Cardiac muscle cell (in vitro differentiated cells and primary cell): ENCODE measurements around the gene YWHAH. TPM values are rescaled to one million over a fixed set of nuclear protein-coding genes. Genes with fewer than 3 reads are reported as not detected.

Source experiments
- DNase-seq, 2 donors: peaks; one replicate each; pipeline versions ENCODE4 v3.0.0 to v3.0.0-alpha.2; 2010 to 2017; ENCODE audit warnings: low read depth in 1 of 2, low spot score in 1 of 2
- H3K27ac ChIP-seq: fragments of 200-600 bp; sonication (generic); 2 replicates; pipeline ENCODE4 v1.5.1; 2016
- H3K27me3 ChIP-seq: fragments of 200-600 bp; sonication (generic); 2 replicates; pipeline ENCODE4 v1.6.0; 2016; ENCODE audit warnings: control low read depth
- H3K36me3 ChIP-seq: fragments of 200-600 bp; sonication (generic); 2 replicates; pipeline ENCODE4 v1.5.1; 2016; ENCODE audit warnings: control low read depth
- H3K4me1 ChIP-seq: fragments of 200-600 bp; sonication (generic); 2 replicates; pipeline ENCODE4 v1.8.1; 2017; ENCODE audit warnings: low read depth, mild to moderate bottlenecking, mixed run types
- H3K4me3 ChIP-seq: fragments of 200-600 bp; sonication (generic); 2 replicates; pipeline ENCODE4 v1.5.1; 2016; ENCODE audit warnings: mild to moderate bottlenecking
- H3K9me3 ChIP-seq: fragments of 200-600 bp; sonication (generic); 2 replicates; pipeline ENCODE4 v1.5.1; 2017; ENCODE audit warnings: low read depth, mild to moderate bottlenecking, control low read depth
- CTCF ChIP-seq: IDR thresholded peaks from 2 replicates; pipeline ENCODE4 v1.5.1; 2012; ENCODE audit warnings: low read depth, mild to moderate bottlenecking, low read length
- polyA plus RNA-seq: library from polyadenylated mRNA; unstranded; fragments of >200 nt; fragmentation: Nextera tagmentation; extraction: Ambion mirVana; gene quantifications from 2 replicates; pipeline ENCODE4 v1.2.1, GENCODE V29; 2016
- total RNA-seq: library from RNA; depleted of rRNA; stranded (reverse); fragments of >200 nt; gene quantifications from 2 replicates; pipeline ENCODE4 v1.2.3, GENCODE V29; 2016

YWHAH gene
- total and polyA plus RNA-seq, 2 experiments from 2014 or later, result 70.8 to 143 TPM

GRCh38 chr22:31929167-31929930 lies 15.0 kb upstream of the YWHAH start:
- Histone ChIP-seq H3K4me1 (no peaks in the 10 kb centered on the region), H3K27me3 (no peaks in the 10 kb centered on the region), H3K36me3 (no peaks in the 10 kb centered on the region), H3K4me3 (no peak overlapping the region), H3K9me3 (no peaks in the 10 kb centered on the region), H3K27ac (no peak overlapping the region)
- TF ChIP-seq CTCF, result no peak
- no peak for DNase-seq

GRCh38 chr22:31932863-31933262 lies 11.5 kb upstream of the YWHAH start:
- no peak for TF ChIP-seq CTCF
- peaks cover 5% of the 10 kb centered on the region for H3K4me1 ChIP-seq
- no peaks in the 10 kb centered on the region for H3K9me3 ChIP-seq
- H3K4me3 ChIP-seq, result no peak overlapping the region
- H3K27me3 ChIP-seq, result no peaks in the 10 kb centered on the region
- H3K36me3 ChIP-seq, result no peaks in the 10 kb centered on the region
- peak in 1 of 2 donors; percentile 29 for DNase-seq
- no peak overlapping the region for H3K27ac ChIP-seq

- H3K27me3 ChIP-seq, result no peaks in the 10 kb centered on the region
- DNase-seq, result no peak
- no peak for TF ChIP-seq CTCF
These were observed 10.9 kb upstream of the YWHAH start for GRCh38 chr22:31933406-31933805.

GRCh38 chr22:31933816-31934482 lies 10.4 kb upstream of the YWHAH start:
- Histone ChIP-seq H3K36me3 (no peaks in the 10 kb centered on the region), H3K27ac (no peak overlapping the region), H3K27me3 (no peaks in the 10 kb centered on the region), H3K4me1 (peaks cover 5% of the 10 kb centered on the region), H3K4me3 (no peak overlapping the region), H3K9me3 (no peaks in the 10 kb centered on the region)
- no peak for DNase-seq
- no peak for TF ChIP-seq CTCF

More at GRCh38 chr22:31933406-31933805, 10.9 kb upstream of the YWHAH start:
- no peaks in the 10 kb centered on the region for H3K36me3 ChIP-seq
- no peak overlapping the region for H3K27ac ChIP-seq
- H3K4me1 ChIP-seq, result peaks cover 5% of the 10 kb centered on the region
- no peak overlapping the region for H3K4me3 ChIP-seq
- no peaks in the 10 kb centered on the region for H3K9me3 ChIP-seq

GRCh38 chr22:31935961-31936635 lies 8.2 kb upstream of the YWHAH start:
- peaks cover 5% of the 10 kb centered on the region for H3K4me1 ChIP-seq
- H3K36me3 ChIP-seq, result no peaks in the 10 kb centered on the region
- DNase-seq, result no peak
- TF ChIP-seq CTCF, result no peak
- H3K9me3 ChIP-seq, result no peaks in the 10 kb centered on the region
- no peak overlapping the region for H3K27ac ChIP-seq
- no peak overlapping the region for H3K4me3 ChIP-seq
- no peaks in the 10 kb centered on the region for H3K27me3 ChIP-seq
